GM12878 (cell line): ENCODE results near the gene SMAD1. TPM values are rescaled to one million over a fixed set of nuclear protein-coding genes. Genes with fewer than 3 reads are reported as not detected.

Experiments used
- CBFB ChIP-seq: IDR thresholded peaks from 2 replicates; pipeline ENCODE4 v1.6.1; 2016; ENCODE audit warnings: antibody characterized with exemption, low read depth
- CHD2 ChIP-seq: IDR thresholded peaks from 2 replicates; pipeline ENCODE4 v1.6.1; 2011; ENCODE audit warnings: low read depth, low read length, improper control_type of control experiment, borderline replicate concordance
- E2F8 ChIP-seq: fragments of 450-650 bp; IDR thresholded peaks from 2 replicates; pipeline ENCODE4 v1.6.1; 2018; ENCODE audit warnings: mild to moderate bottlenecking, low read depth, moderate library complexity; ENCODE audit not compliant: partially characterized antibody
- EGR1 ChIP-seq, 2 experiments: IDR thresholded peaks; 1 replicate in 1 of 2; 2 replicates in 1 of 2; pipeline ENCODE4 v1.6.1; 2011 to 2012; ENCODE audit warnings: low read depth in 2 of 2, low read length in 2 of 2, borderline replicate concordance in 1 of 2, mild to moderate bottlenecking in 1 of 2, moderate library complexity in 1 of 2
- ETV6 ChIP-seq, 2 experiments: fragments of 450-650 bp in 1 of 2; IDR thresholded peaks in 1 of 2; conservative IDR thresholded peaks in 1 of 2; 2 replicates each; pipeline ENCODE4 v1.6.1; 2014; ENCODE audit warnings: antibody characterized with exemption in 1 of 2, borderline replicate concordance in 1 of 2, low read depth in 1 of 2, mild to moderate bottlenecking in 1 of 2, moderate library complexity in 1 of 2
- GABPA ChIP-seq: IDR thresholded peaks from 2 replicates; pipeline ENCODE4 v1.6.1; 2014; ENCODE audit warnings: antibody characterized with exemption, low read depth, mild to moderate bottlenecking, inconsistent platforms
- IRF3 ChIP-seq: fragments of 450-650 bp; IDR thresholded peaks from 2 replicates; pipeline ENCODE4 v1.6.1; 2014; ENCODE audit warnings: mild to moderate bottlenecking
- JUNB ChIP-seq: IDR thresholded peaks from 2 replicates; pipeline ENCODE4 v1.6.1; 2016; ENCODE audit warnings: antibody characterized with exemption, mild to moderate bottlenecking
- PML ChIP-seq: IDR thresholded peaks from 2 replicates; pipeline ENCODE4 v1.6.1; 2012; ENCODE audit warnings: low read length, inconsistent platforms
- POLR2A ChIP-seq: IDR thresholded peaks from 2 replicates; pipeline ENCODE4 v1.6.1; 2011; ENCODE audit warnings: low read depth, mild to moderate bottlenecking, low read length
- POLR2AphosphoS5 ChIP-seq: IDR thresholded peaks from 2 replicates; pipeline ENCODE4 v1.6.1; 2011; ENCODE audit warnings: mild to moderate bottlenecking, low read length, inconsistent platforms
- RBBP5 ChIP-seq: fragments of 200-600 bp; sonication (generic); conservative IDR thresholded peaks from 2 replicates; pipeline ENCODE4 v1.6.1; 2016
- RUNX3 ChIP-seq: IDR thresholded peaks from 2 replicates; pipeline ENCODE4 v1.6.1; 2012; ENCODE audit warnings: low read length, inconsistent platforms
- TBL1XR1 ChIP-seq: IDR thresholded peaks from 2 replicates; pipeline ENCODE4 v1.6.1; 2012; ENCODE audit warnings: low read depth, low read length, improper control_type of control experiment
- polyA plus RNA-seq, 11 experiments: library from polyadenylated mRNA; depleted of rRNA in 4 of 11; unstranded in 6 of 11; stranded (reverse) in 5 of 11; fragments of >200 nt; fragmentation: Nextera tagmentation in 4 of 11; fragmentation: Illumina TruSeq in 1 of 11; extraction: Ambion mirVana in 4 of 11; extraction: Trizol in 1 of 11; gene quantifications; 1 replicate in 1 of 11; 2 replicates in 10 of 11; pipeline versions ENCODE4 v1.2.1 to v1.2.3, GENCODE V29; 2011 to 2016; ENCODE audit warnings: inconsistent platforms in 2 of 11, missing spikeins in 2 of 11, low read depth in 1 of 11
- total RNA-seq, 4 experiments: library from RNA; depleted of rRNA in 3 of 4; stranded (reverse); fragments of >200 nt in 3 of 4; fragmentation: Illumina TruSeq in 1 of 4; extraction: Trizol in 1 of 4; gene quantifications; 2 replicates each; pipeline versions ENCODE4 v1.2.1 to v1.2.3, GENCODE V29; 2013 to 2021
- TF ChIP-seq, protein P1 (sequence below), 3 experiments: IDR thresholded peaks in 2 of 3; conservative IDR thresholded peaks in 1 of 3; 2 replicates each; pipeline ENCODE4 v1.5.1; 2011; ENCODE audit warnings: low read depth in 3 of 3, low read length in 3 of 3, mild to moderate bottlenecking in 3 of 3, control low read depth in 2 of 3, moderate library complexity in 2 of 3, inconsistent platforms in 1 of 3, mixed read lengths in 1 of 3; ENCODE audit not compliant: control insufficient read depth in 2 of 3, insufficient read depth in 1 of 3; ENCODE audit errors: extremely low read depth in 1 of 3

Gene SMAD1
- total and polyA plus RNA-seq, 10 of the 15 experiments (the other 5 are each of a cell fraction or from before 2014, with no cell fraction given): 0.29 to 17.5 (median 13.6) TPM

GRCh38 chr4:145482209-145483037 lies 770 bp downstream of the SMAD1 start (continued):
- TF ChIP-seq E2F8: no peak
- peak; percentile 32; the same call in 1 of the 2 replicates for TF ChIP-seq CBFB
- 0 out of 4 replicates have a peak, but pooled peaks of 1 of the 2 experiments have one; percentile 19 for TF ChIP-seq ETV6 (conservative IDR thresholded peaks at IDR 0.05 in 1 of 2, IDR thresholded peaks at IDR 0.05 in 1 of 2; ENCODE audit: borderline replicate concordance in 1 of 2, low read depth in 1 of 2)
- no peak for TF ChIP-seq IRF3
- TF ChIP-seq RBBP5: no peak
- peak; percentile 21; the same call in 1 of the 2 replicates for TF ChIP-seq TBL1XR1
- peak; percentile 60; the same call in 1 of the 2 replicates for TF ChIP-seq PML
- TF ChIP-seq, protein P1, sequence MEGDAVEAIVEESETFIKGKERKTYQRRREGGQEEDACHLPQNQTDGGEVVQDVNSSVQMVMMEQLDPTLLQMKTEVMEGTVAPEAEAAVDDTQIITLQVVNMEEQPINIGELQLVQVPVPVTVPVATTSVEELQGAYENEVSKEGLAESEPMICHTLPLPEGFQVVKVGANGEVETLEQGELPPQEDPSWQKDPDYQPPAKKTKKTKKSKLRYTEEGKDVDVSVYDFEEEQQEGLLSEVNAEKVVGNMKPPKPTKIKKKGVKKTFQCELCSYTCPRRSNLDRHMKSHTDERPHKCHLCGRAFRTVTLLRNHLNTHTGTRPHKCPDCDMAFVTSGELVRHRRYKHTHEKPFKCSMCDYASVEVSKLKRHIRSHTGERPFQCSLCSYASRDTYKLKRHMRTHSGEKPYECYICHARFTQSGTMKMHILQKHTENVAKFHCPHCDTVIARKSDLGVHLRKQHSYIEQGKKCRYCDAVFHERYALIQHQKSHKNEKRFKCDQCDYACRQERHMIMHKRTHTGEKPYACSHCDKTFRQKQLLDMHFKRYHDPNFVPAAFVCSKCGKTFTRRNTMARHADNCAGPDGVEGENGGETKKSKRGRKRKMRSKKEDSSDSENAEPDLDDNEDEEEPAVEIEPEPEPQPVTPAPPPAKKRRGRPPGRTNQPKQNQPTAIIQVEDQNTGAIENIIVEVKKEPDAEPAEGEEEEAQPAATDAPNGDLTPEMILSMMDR (IDR thresholded peaks at IDR 0.05 in 2 of 3, conservative IDR thresholded peaks at IDR 0.05 in 1 of 3; ENCODE audit: control insufficient read depth in 2 of 3, extremely low read depth in 1 of 3, insufficient read depth in 1 of 3, low read depth in 3 of 3, low read length in 3 of 3): no peak
- 0 out of 2 replicates have a peak, but pooled peaks have one; percentile 32 for TF ChIP-seq POLR2AphosphoS5
- 0 out of 2 replicates have a peak, but pooled peaks have one; percentile 28 for TF ChIP-seq POLR2A
- no peak for TF ChIP-seq CHD2
- peak; percentile 21; the same call in 1 of the 2 replicates for TF ChIP-seq JUNB
- peak; percentile 60; the same call in 1 of the 2 replicates for TF ChIP-seq RUNX3
- 0 out of 2 replicates have a peak, but pooled peaks have one; percentile 8 for TF ChIP-seq GABPA
- peak in 1 of 2 experiments; percentile 47; a peak in 1 of 3 replicates for TF ChIP-seq EGR1 (IDR thresholded peaks at IDR 0.05; ENCODE audit: borderline replicate concordance in 1 of 2, low read depth in 2 of 2, low read length in 2 of 2)
